SK-N-SH (cell line): ENCODE data around the gene RAB4B. TPM values are rescaled to one million over a fixed set of nuclear protein-coding genes. Genes with fewer than 3 reads are reported as not detected.

Experiments
- CTCF ChIA-PET: fragments of 300-600, 350-600 bp; formaldehyde crosslinking; extraction: SDS; loops from one replicate; lab custom pipeline; 2021; lab: Yijun Ruan, JAX
- POLR2A ChIA-PET: fragments of 350-600 bp; sonication (Branson Sonifier 250); formaldehyde crosslinking; extraction: SDS; loops from one replicate; lab custom pipeline; 2020; ENCODE audit warnings: antibody characterized with exemption, inconsistent platforms; lab: Yijun Ruan, JAX
- DNase-seq: peaks from one replicate; pipeline ENCODE4 v3.0.0; 2012
- H2AFZ ChIP-seq: fragments of 200-600 bp; sonication (generic); 2 replicates; pipeline ENCODE4 v1.8.1; 2016; ENCODE audit warnings: antibody characterized with exemption, mild to moderate bottlenecking, low read depth
- H3F3A ChIP-seq: fragments of 200-600 bp; sonication (generic); replicated peaks from 2 replicates; pipeline ENCODE3; 2016; ENCODE audit warnings: antibody characterized with exemption, mild to moderate bottlenecking; ENCODE audit not compliant: insufficient read depth
- H3K27ac ChIP-seq, 2 experiments: fragments of 200-500 bp in 1 of 2; fragments of 200-600 bp in 1 of 2; sonication (Bioruptor generic) in 1 of 2; sonication (generic), shearing (Covaris generic) in 1 of 2; 2 replicates each; pipeline versions ENCODE4 v1.5.1 to v1.6.1; 2014 to 2016; ENCODE audit warnings: low read depth in 2 of 2, inconsistent platforms in 1 of 2, low read length in 1 of 2, mild to moderate bottlenecking in 1 of 2, mixed read lengths in 1 of 2
- H3K27me3 ChIP-seq: fragments of 200-600 bp; sonication (generic), shearing (Covaris generic); 2 replicates; pipeline ENCODE4 v1.6.1; 2016; ENCODE audit warnings: mixed run types; ENCODE audit not compliant: insufficient read depth
- H3K36me3 ChIP-seq, 2 experiments: fragments of 200-500 bp in 1 of 2; fragments of 200-600 bp in 1 of 2; sonication (Bioruptor generic) in 1 of 2; sonication (generic) in 1 of 2; replicated peaks in 1 of 2; 2 replicates each; pipeline versions ENCODE3 to v1.5.1; 2014 to 2016; ENCODE audit warnings: low read length in 1 of 2, mild to moderate bottlenecking in 1 of 2; ENCODE audit not compliant: insufficient read depth in 2 of 2, control insufficient read depth in 1 of 2
- H3K4me1 ChIP-seq, 2 experiments: fragments of 200-500 bp in 1 of 2; fragments of 200-600 bp in 1 of 2; sonication (Bioruptor generic) in 1 of 2; sonication (generic), shearing (Covaris generic) in 1 of 2; 2 replicates each; pipeline versions ENCODE4 v1.5.1 to v1.6.1; 2014 to 2016; ENCODE audit warnings: low read depth in 1 of 2, low read length in 1 of 2, mixed run types in 1 of 2; ENCODE audit not compliant: insufficient read depth in 2 of 2, control insufficient read depth in 1 of 2
- H3K4me2 ChIP-seq: fragments of 200-600 bp; sonication (generic), shearing (Covaris generic); 2 replicates; pipeline ENCODE4 v1.6.1; 2017; ENCODE audit warnings: mixed run types
- H3K4me3 ChIP-seq, 2 experiments: fragments of 200-500 bp in 1 of 2; fragments of 200-600 bp in 1 of 2; sonication (Bioruptor generic) in 1 of 2; sonication (generic), shearing (Covaris generic) in 1 of 2; 2 replicates each; pipeline versions ENCODE4 v1.5.1 to v1.8.1; 2014 to 2016; ENCODE audit warnings: low read depth in 2 of 2, inconsistent platforms in 1 of 2, low read length in 1 of 2, mild to moderate bottlenecking in 1 of 2, mixed read lengths in 1 of 2, moderate library complexity in 1 of 2
- H3K79me2 ChIP-seq: fragments of 200-600 bp; sonication (generic); 2 replicates; pipeline ENCODE4 v1.8.1; 2017; ENCODE audit warnings: mild to moderate bottlenecking; ENCODE audit not compliant: insufficient read depth
- H3K9ac ChIP-seq: fragments of 200-600 bp; sonication (generic); 2 replicates; pipeline ENCODE4 v1.6.1; 2017; ENCODE audit warnings: mixed run types
- H3K9me2 ChIP-seq: fragments of 200-600 bp; sonication (generic); 2 replicates; pipeline ENCODE4 v1.6.1; 2017; ENCODE audit warnings: mixed run types
- H3K9me3 ChIP-seq: fragments of 200-600 bp; sonication (generic); 2 replicates; pipeline ENCODE4 v1.6.1; 2017; ENCODE audit warnings: mixed run types, mild to moderate bottlenecking, moderate library complexity
- H4K20me1 ChIP-seq: fragments of 200-600 bp; sonication (generic); 2 replicates; pipeline ENCODE4 v1.6.1; 2017; ENCODE audit warnings: mild to moderate bottlenecking, mixed run types; ENCODE audit not compliant: insufficient read depth
- CHD2 ChIP-seq: fragments of 150-350 bp; IDR thresholded peaks from 2 replicates; pipeline ENCODE4 v1.6.1; 2018; ENCODE audit warnings: low read length; ENCODE audit not compliant: partially characterized antibody
- ELF1 ChIP-seq: IDR thresholded peaks from 2 replicates; pipeline ENCODE4 v1.4.0; 2012
- EZH2phosphoT487 ChIP-seq: fragments of 200-600 bp; sonication (generic); IDR thresholded peaks from 2 replicates; pipeline ENCODE4 v1.6.1; 2017; ENCODE audit warnings: low read depth, mixed run types, mild to moderate bottlenecking, antibody characterized with exemption, moderate library complexity, borderline replicate concordance
- FOXJ3 ChIP-seq: sonication (generic); formaldehyde crosslinking; IDR thresholded peaks from 2 replicates; pipeline ENCODE4 v1.5.1; 2020; ENCODE audit warnings: mild to moderate bottlenecking, missing genetic modification reagents
- FOXM1 ChIP-seq: IDR thresholded peaks from 2 replicates; pipeline ENCODE4 v1.4.0; 2012; ENCODE audit warnings: low read depth, mild to moderate bottlenecking
- GABPA ChIP-seq: IDR thresholded peaks from 2 replicates; pipeline ENCODE4 v1.4.0; 2012; ENCODE audit warnings: low read depth, mild to moderate bottlenecking
- GATA2 ChIP-seq: sonication (generic); formaldehyde crosslinking; IDR thresholded peaks from 2 replicates; pipeline ENCODE4 v1.5.0; 2020; ENCODE audit warnings: mild to moderate bottlenecking, missing genetic modification reagents
- MAX ChIP-seq: IDR thresholded peaks from 2 replicates; pipeline ENCODE4 v1.4.0; 2012; ENCODE audit warnings: low read depth
- MEF2A ChIP-seq: IDR thresholded peaks from 2 replicates; pipeline ENCODE4 v1.4.0; 2012; ENCODE audit warnings: low read depth, borderline replicate concordance
- MXI1 ChIP-seq: IDR thresholded peaks from 2 replicates; pipeline ENCODE4 v1.6.1; 2012; ENCODE audit warnings: mild to moderate bottlenecking, low read depth, low read length, improper control_type of control experiment
- NFIC ChIP-seq: IDR thresholded peaks from 2 replicates; pipeline ENCODE4 v1.4.0; 2012; ENCODE audit warnings: borderline replicate concordance
- NRF1 ChIP-seq: IDR thresholded peaks from 2 replicates; pipeline ENCODE4 v1.6.1; 2012; ENCODE audit warnings: low read depth, mild to moderate bottlenecking, low read length
- PBX3 ChIP-seq: IDR thresholded peaks from 2 replicates; pipeline ENCODE4; 2012
- RCOR1 ChIP-seq: fragments of 150-350 bp; IDR thresholded peaks from 2 replicates; pipeline ENCODE4 v1.6.1; 2017; ENCODE audit warnings: antibody characterized with exemption, low read length
- RXRA ChIP-seq: IDR thresholded peaks from 2 replicates; pipeline ENCODE4 v1.4.0; 2012; ENCODE audit warnings: low read depth, mild to moderate bottlenecking, borderline replicate concordance
- SIN3A ChIP-seq: IDR thresholded peaks from 2 replicates; pipeline ENCODE4 v1.6.1; 2012; ENCODE audit warnings: low read depth, mild to moderate bottlenecking, low read length, moderate library complexity, borderline replicate concordance
- TAF1 ChIP-seq: IDR thresholded peaks from 2 replicates; pipeline ENCODE4 v1.6.1; 2012; ENCODE audit warnings: low read depth, mild to moderate bottlenecking, low read length, moderate library complexity, borderline replicate concordance
- TCF12 ChIP-seq: IDR thresholded peaks from 2 replicates; pipeline ENCODE4 v1.4.0; 2012
- USF1 ChIP-seq: IDR thresholded peaks from 2 replicates; pipeline ENCODE4 v1.4.0; 2012; ENCODE audit warnings: low read depth, borderline replicate concordance
- USF2 ChIP-seq: fragments of 150-350 bp; IDR thresholded peaks from 2 replicates; pipeline ENCODE4 v1.6.1; 2017; ENCODE audit warnings: antibody characterized with exemption, low read length, low read depth, borderline replicate concordance
- YY1 ChIP-seq: IDR thresholded peaks from 2 replicates; pipeline ENCODE4 v1.4.0; 2012; ENCODE audit warnings: low read depth, mild to moderate bottlenecking
- WGBS: methylation state at CpG from one replicate; pipeline ENCODE4 v1.1.6; 2017; ENCODE audit warnings: low lambda C conversion rate; 5-methylcytosine and 5-hydroxymethylcytosine counted together
- polyA plus RNA-seq, 3 experiments: library from polyadenylated mRNA; depleted of rRNA; stranded (reverse); fragments of >200 nt; gene quantifications; 2 replicates each; pipeline ENCODE4 v1.2.3, GENCODE V29; 2012
- TF ChIP-seq, protein P1 (sequence below): fragments of 150-350 bp; IDR thresholded peaks from 2 replicates; pipeline ENCODE4 v1.6.1; 2016; ENCODE audit warnings: mild to moderate bottlenecking, low read depth, low read length

The RAB4B gene
- polyA plus RNA-seq, 1 of the 3 experiments (the other 2 are of a cell fraction): 53.2 TPM

DNA sequence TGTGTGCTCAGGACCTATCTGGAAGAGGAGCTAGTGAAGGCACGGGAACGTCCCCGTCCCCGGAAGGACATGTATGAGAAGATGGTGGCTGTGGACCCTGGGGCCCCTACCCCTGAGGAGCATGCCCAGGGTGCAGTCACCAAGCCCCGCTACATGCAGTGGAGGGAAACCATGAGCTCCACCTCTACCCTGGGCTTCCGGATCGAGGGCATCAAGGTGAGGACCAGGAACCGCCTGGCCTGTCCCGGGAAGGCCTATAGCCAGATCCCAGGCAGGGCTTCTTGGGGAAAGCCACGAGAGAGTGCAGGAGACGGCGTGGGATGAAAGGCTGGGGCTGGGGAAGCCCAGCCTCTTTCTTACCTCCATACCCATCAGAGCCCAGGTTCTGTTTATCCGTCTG is 44.9 kb upstream of the RAB4B start:
- Histone ChIP-seq H3K9me3 (no peaks in the 10 kb centered on the region), H3K27me3 (no peaks in the 10 kb centered on the region), H3K9ac (no peak overlapping the region), H3K79me2 (no peaks in the 10 kb centered on the region), H3F3A (no peaks in the 10 kb centered on the region), H3K9me2 (no peaks in the 10 kb centered on the region), H2AFZ (no peak overlapping the region), H3K4me1 (no peaks in the 10 kb centered on the region), H3K4me2 (no peak overlapping the region), H4K20me1 (no peaks in the 10 kb centered on the region), H3K4me3 (no peak overlapping the region), H3K27ac (no peak overlapping the region), H3K36me3 (peaks cover 29 to 36% of the 10 kb centered on the region in 2 experiments)
- CTCF ChIA-PET: interaction anchor here (1.3 kb wide), 1 partner anchor 42 kb away, joined by 3 read pairs; the partner anchor contains the start of gene NUMBL
- DNase-seq: no peak
- POLR2A ChIA-PET: no interaction called here
- 94% methylated on average over 12 of the region's 13 CpGs for WGBS
- TF ChIP-seq ELF1: no peak
- TF ChIP-seq TCF12: no peak
- no peak for TF ChIP-seq GATA2 (CRISPR knock-in tag)
- no peak for TF ChIP-seq PBX3
- TF ChIP-seq RXRA: no peak
- no peak for TF ChIP-seq NFIC
- no peak for TF ChIP-seq GABPA
- no peak for TF ChIP-seq EZH2phosphoT487
- no peak for TF ChIP-seq MXI1
- TF ChIP-seq, all 33 proteins: peak for 0

DNA sequence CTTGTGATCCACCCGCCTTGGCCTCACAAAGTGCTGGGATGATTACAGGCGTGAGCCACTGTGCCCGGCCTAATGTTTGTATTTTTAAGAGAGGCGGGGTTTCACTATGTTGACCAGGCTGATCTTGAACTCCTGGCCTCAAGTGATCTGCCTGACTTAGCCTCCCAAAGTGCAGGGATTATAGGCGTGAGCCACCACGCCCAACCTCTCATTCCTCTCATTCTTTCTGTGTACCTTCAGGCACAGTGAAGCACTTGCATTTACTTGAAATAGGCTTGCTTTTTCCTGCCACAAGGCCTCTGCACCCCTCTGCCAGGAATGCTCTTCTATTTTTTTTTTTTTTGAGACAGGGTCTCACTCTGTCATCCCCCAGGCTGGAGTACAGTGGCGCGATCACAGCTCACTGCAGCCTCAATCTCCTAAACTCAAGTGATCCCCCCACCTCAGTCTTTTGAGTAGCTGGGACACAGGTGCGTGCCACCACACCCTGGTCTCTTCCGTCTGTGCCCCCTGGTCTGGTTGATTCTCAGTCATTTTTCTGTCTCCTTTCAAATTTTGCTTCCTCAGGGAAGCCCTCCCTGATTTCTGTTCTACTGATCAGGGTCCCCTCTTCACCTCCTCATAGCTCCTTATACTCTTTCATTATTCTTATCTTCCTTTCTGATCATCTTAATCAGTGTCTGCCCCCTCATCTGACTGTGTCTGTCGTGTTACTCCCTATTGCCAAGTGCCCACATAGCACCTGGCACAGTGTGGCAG is 42.9 kb upstream of the RAB4B start:
- CTCF ChIA-PET: interaction anchor here (1.1 kb wide), 2 partner anchors 10 to 19 kb away, joined by 3 to 4 read pairs; partner anchors contain the start of genes COQ8B and ITPKC
- Histone ChIP-seq H3K9ac (no peak overlapping the region), H3K4me1 (no peaks in the 10 kb centered on the region), H3F3A (no peaks in the 10 kb centered on the region), H3K4me2 (no peak overlapping the region)
- TF ChIP-seq YY1 (no peak), ELF1 (no peak), USF2 (no peak), NRF1 (no peak), GABPA (no peak), RXRA (no peak), CHD2 (no peak), RCOR1 (no peak), MEF2A (no peak), GATA2 (CRISPR knock-in tag) (no peak), MAX (no peak), MXI1 (no peak), EZH2phosphoT487 (no peak), SIN3A (no peak), TAF1 (no peak), FOXJ3 (CRISPR knock-in tag) (no peak), USF1 (no peak), FOXM1 (no peak)
- TF ChIP-seq, protein P1, sequence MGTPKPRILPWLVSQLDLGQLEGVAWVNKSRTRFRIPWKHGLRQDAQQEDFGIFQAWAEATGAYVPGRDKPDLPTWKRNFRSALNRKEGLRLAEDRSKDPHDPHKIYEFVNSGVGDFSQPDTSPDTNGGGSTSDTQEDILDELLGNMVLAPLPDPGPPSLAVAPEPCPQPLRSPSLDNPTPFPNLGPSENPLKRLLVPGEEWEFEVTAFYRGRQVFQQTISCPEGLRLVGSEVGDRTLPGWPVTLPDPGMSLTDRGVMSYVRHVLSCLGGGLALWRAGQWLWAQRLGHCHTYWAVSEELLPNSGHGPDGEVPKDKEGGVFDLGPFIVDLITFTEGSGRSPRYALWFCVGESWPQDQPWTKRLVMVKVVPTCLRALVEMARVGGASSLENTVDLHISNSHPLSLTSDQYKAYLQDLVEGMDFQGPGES: no peak
- TF ChIP-seq, all 33 proteins: peak for 0
- H2AFZ ChIP-seq: no peak overlapping the region
- POLR2A ChIA-PET: no interaction called here
- no peak overlapping the region for H3K4me3 ChIP-seq
- 93% methylated on average over 11 of the region's 11 CpGs for WGBS
- no peaks in the 10 kb centered on the region for H3K9me2 ChIP-seq
- no peak overlapping the region for H3K27ac ChIP-seq
- H4K20me1 ChIP-seq: no peaks in the 10 kb centered on the region
- no peaks in the 10 kb centered on the region for H3K9me3 ChIP-seq
- H3K36me3 ChIP-seq: peaks cover 32 to 33% of the 10 kb centered on the region in 2 experiments
- H3K79me2 ChIP-seq: no peaks in the 10 kb centered on the region
- H3K27me3 ChIP-seq: no peaks in the 10 kb centered on the region
- no peak for DNase-seq
